Caco-2 (cell line): Measurements from ENCODE around the gene MAGEB4. TPM values are rescaled to one million over a fixed set of nuclear protein-coding genes. Genes with fewer than 3 reads are reported as not detected.

Experiments used
- BruUV-seq: library from RNA; stranded (reverse); fragments of 400-500 nt; replicated peaks from 2 replicates; lab custom pipeline; 2021; lab: Mats Ljungman, UMichigan
- CTCF ChIA-PET: fragments of 300-600 bp; sonication (Branson Sonifier 250); formaldehyde crosslinking; loops from one replicate; lab custom pipeline; 2022; ENCODE audit warnings: antibody characterized with exemption; lab: Charles Lee
- POLR2A ChIA-PET: fragments of 300-600 bp; sonication (Branson Sonifier 250); formaldehyde crosslinking; loops from one replicate; lab custom pipeline; 2022; ENCODE audit warnings: antibody characterized with exemption; lab: Charles Lee
- DNase-seq, 2 experiments: peaks; one replicate each; pipeline versions ENCODE4 v3.0.0 to v3.0.0-alpha.2; 2020 to 2022
- H3K27me3 ChIP-seq: replicated peaks from 2 replicates; pipeline ENCODE4 v1.6.0; 2011; ENCODE audit warnings: low read length; ENCODE audit not compliant: control insufficient read depth, insufficient read depth
- H3K36me3 ChIP-seq: 2 replicates; pipeline ENCODE4 v1.5.1; 2011; ENCODE audit warnings: low read length; ENCODE audit not compliant: control insufficient read depth, insufficient read depth
- H3K4me1 ChIP-seq: fragments of 250-450 bp; sonication (Bioruptor Pico); 2 replicates; pipeline ENCODE4 v1.5.1; 2020; ENCODE audit warnings: mild to moderate bottlenecking
- H3K4me3 ChIP-seq: 2 replicates; pipeline ENCODE4 v1.5.1; 2011; ENCODE audit warnings: low read depth, mild to moderate bottlenecking, control low read depth, low read length
- H3K9me3 ChIP-seq: fragments of 250-450 bp; sonication (Bioruptor Pico); 2 replicates; pipeline ENCODE4 v1.5.1; 2020; ENCODE audit warnings: mild to moderate bottlenecking, moderate library complexity
- H3K27ac Mint-ChIP-seq: one replicate; pipeline ENCODE4 v1.8.0; 2022; ENCODE audit warnings: mixed read lengths; ENCODE audit not compliant: unreplicated experiment
- H3K27me3 Mint-ChIP-seq: one replicate; pipeline ENCODE4 v1.8.0; 2022; ENCODE audit warnings: mixed read lengths; ENCODE audit not compliant: insufficient read depth, unreplicated experiment
- H3K36me3 Mint-ChIP-seq: one replicate; pipeline ENCODE4 v1.8.0; 2022; ENCODE audit warnings: mild to moderate bottlenecking, mixed read lengths; ENCODE audit not compliant: insufficient read depth, unreplicated experiment
- H3K4me1 Mint-ChIP-seq: one replicate; pipeline ENCODE4 v1.8.0; 2022; ENCODE audit warnings: low read depth, mixed read lengths; ENCODE audit not compliant: unreplicated experiment
- H3K4me3 Mint-ChIP-seq: one replicate; pipeline ENCODE4 v1.8.0; 2022; ENCODE audit warnings: mild to moderate bottlenecking, moderate library complexity, mixed read lengths; ENCODE audit not compliant: unreplicated experiment
- H3K9me3 Mint-ChIP-seq: one replicate; pipeline ENCODE4 v1.8.0; 2022; ENCODE audit warnings: mixed read lengths; ENCODE audit not compliant: unreplicated experiment
- intact Hi-C: fragments of 100-400 bp; cut with micrococcal nuclease; formaldehyde crosslinking; loops from one replicate; pipeline ENCODE4 v1.10.0; 2022; ENCODE audit not compliant: unreplicated experiment
- total RNA-seq: library from RNA; stranded (reverse); gene quantifications from 2 replicates; pipeline ENCODE4 v1.2.3, GENCODE V29; 2022
- TF ChIP-seq, protein P1 (sequence below), 2 experiments: fragments of 200-600 bp in 1 of 2; IDR thresholded peaks; 1 replicate in 1 of 2; 2 replicates in 1 of 2; pipeline versions ENCODE4 v1.5.1 to v1.8.0; 2011 to 2022; ENCODE audit warnings: antibody characterized with exemption in 1 of 2, control low read depth in 1 of 2, inconsistent platforms in 1 of 2, low read depth in 1 of 2, low read length in 1 of 2, mild to moderate bottlenecking in 1 of 2, moderate library complexity in 1 of 2; ENCODE audit not compliant: insufficient read depth in 1 of 2, severe bottlenecking in 1 of 2, unreplicated experiment in 1 of 2

MAGEB4 gene
- total RNA-seq, 1 experiment from 2014 or later = not detected

DNA sequence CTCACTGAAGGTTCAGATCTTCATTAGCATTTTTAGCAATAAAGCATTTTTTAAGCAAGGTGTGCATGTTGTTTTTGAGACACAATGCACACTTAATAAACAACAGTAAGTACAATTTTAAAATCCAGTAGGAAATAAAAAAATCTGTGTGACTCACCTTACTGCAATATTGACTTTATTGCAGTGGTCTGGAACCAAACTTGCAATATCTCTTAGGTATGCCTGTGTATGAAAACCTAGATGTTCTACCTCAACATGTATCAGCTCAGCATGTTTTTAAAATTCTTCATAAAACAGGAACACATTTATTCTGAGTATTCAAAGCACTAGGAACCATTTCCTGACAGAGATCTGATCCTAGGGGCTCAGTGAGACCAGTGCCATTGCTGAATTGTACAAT, 40.7 kb downstream of the MAGEB4 start:
- H3K4me3 ChIP-seq = no peak overlapping the region
- no TSS peak for BruUV-seq
- H3K9me3 Mint-ChIP-seq = no peaks in the 10 kb centered on the region

DNA sequence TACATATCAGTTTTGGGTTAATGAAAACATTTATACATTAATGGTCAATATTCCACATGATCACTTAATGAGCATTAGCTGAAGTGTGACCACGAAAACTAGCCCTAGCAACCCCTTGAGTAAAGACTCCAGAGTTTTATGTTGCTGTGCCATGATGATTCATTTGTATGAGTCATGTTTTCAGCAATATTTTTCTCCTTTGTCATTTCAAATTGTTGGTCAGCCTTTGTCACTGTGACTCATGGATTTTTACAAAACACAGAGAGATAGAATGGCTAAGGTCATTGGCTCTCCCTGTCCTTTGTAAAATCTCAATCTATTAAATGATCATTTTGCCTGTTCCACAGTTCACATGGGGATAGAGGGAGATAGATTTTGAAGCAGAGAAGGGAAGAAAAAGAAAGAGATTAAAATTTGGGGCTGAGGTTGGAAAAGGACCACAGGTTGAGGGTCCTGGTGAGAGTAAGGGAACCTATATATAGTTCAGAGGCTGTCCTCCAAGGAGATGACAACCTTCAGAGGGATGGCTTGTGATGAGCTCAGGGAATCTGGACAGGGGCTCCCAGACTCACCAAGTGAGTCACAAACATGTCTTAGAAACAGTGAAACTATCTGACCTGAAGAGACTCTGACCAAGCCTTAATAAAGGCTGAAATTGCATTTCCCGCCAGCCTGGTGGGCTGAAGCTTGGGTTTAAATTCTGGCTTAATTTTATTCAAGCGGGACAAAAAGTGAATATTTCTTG, 41.8 kb downstream of the MAGEB4 start:
- no peaks in the 10 kb centered on the region for H3K36me3 ChIP-seq
- no peak overlapping the region for H3K4me3 Mint-ChIP-seq
- no peaks in the 10 kb centered on the region for H3K36me3 Mint-ChIP-seq
- POLR2A ChIA-PET = no interaction called here
- TF ChIP-seq, protein P1, sequence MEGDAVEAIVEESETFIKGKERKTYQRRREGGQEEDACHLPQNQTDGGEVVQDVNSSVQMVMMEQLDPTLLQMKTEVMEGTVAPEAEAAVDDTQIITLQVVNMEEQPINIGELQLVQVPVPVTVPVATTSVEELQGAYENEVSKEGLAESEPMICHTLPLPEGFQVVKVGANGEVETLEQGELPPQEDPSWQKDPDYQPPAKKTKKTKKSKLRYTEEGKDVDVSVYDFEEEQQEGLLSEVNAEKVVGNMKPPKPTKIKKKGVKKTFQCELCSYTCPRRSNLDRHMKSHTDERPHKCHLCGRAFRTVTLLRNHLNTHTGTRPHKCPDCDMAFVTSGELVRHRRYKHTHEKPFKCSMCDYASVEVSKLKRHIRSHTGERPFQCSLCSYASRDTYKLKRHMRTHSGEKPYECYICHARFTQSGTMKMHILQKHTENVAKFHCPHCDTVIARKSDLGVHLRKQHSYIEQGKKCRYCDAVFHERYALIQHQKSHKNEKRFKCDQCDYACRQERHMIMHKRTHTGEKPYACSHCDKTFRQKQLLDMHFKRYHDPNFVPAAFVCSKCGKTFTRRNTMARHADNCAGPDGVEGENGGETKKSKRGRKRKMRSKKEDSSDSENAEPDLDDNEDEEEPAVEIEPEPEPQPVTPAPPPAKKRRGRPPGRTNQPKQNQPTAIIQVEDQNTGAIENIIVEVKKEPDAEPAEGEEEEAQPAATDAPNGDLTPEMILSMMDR (IDR thresholded peaks at IDR 0.05; ENCODE audit: insufficient read depth in 1 of 2, low read depth in 1 of 2, low read length in 1 of 2, severe bottlenecking in 1 of 2, unreplicated experiment in 1 of 2) = no peak
- CTCF ChIA-PET = no interaction called here
- no peaks in the 10 kb centered on the region for H3K27me3 ChIP-seq
- no peaks in the 10 kb centered on the region for H3K9me3 Mint-ChIP-seq
- H3K27me3 Mint-ChIP-seq = no peaks in the 10 kb centered on the region
- no peaks in the 10 kb centered on the region for H3K9me3 ChIP-seq
- H3K27ac Mint-ChIP-seq = peak overlapping the region; percentile 81
- intact Hi-C loops = no loop called here
- no peaks in the 10 kb centered on the region for H3K4me1 ChIP-seq
- no peaks in the 10 kb centered on the region for H3K4me1 Mint-ChIP-seq
- no TSS peak for BruUV-seq
- no peak for DNase-seq
- H3K4me3 ChIP-seq = no peak overlapping the region

More for the DNA sequence above, 40.7 kb downstream of the MAGEB4 start:
- Histone ChIP-seq H3K27me3 (no peaks in the 10 kb centered on the region), H3K4me1 (no peaks in the 10 kb centered on the region), H3K36me3 (no peaks in the 10 kb centered on the region), H3K9me3 (no peaks in the 10 kb centered on the region)
- no peak overlapping the region for H3K4me3 Mint-ChIP-seq
- no peaks in the 10 kb centered on the region for H3K27me3 Mint-ChIP-seq
- CTCF ChIA-PET = no interaction called here
- intact Hi-C loops = no loop called here
- no peak overlapping the region for H3K27ac Mint-ChIP-seq
- TF ChIP-seq, protein P1 (IDR thresholded peaks at IDR 0.05; ENCODE audit: insufficient read depth in 1 of 2, low read depth in 1 of 2, low read length in 1 of 2, severe bottlenecking in 1 of 2, unreplicated experiment in 1 of 2) = no peak
- DNase-seq = no peak
- POLR2A ChIA-PET = no interaction called here
- no peaks in the 10 kb centered on the region for H3K36me3 Mint-ChIP-seq
- no peaks in the 10 kb centered on the region for H3K4me1 Mint-ChIP-seq

Other genes starting within 250 kb of the MAGEB4 start
- not detected in 2 replicates for gene MAGEB2, start 26.4 kb upstream of the MAGEB4 start, total RNA-seq
- not detected in 2 replicates for gene MAGEB3, start 11.3 kb upstream of the MAGEB4 start, total RNA-seq
- gene MAGEB1, start 5.1 kb downstream of the MAGEB4 start, total RNA-seq = not detected in 2 replicates
- not detected in 2 replicates for gene NR0B1, start 67.4 kb downstream of the MAGEB4 start, total RNA-seq